Measurements from ENCODE around the gene FAM53B.
"Not testable (repeated sequence)": the region's sequence is repeated elsewhere in the genome, so short reads cannot be mapped to it uniquely, and the experiment has no call there.

Gene FAM53B

GRCh38 chr10:124754227-124754626, 10.0 kb upstream of the FAM53B start:
- H3K9me3 ChIP-seq (ENCODE audit: control insufficient read depth, insufficient read depth, low read depth, low read length), result no peaks in the 10 kb centered on the region
- no peak overlapping the region for H3K4me3 ChIP-seq (ENCODE audit: low read depth, low read length)
- no peak overlapping the region for H3K9ac ChIP-seq (ENCODE audit: low read length)
- peaks cover 49% of the 10 kb centered on the region for H3K36me3 ChIP-seq (ENCODE audit: control insufficient read depth, insufficient read depth, low read length)
- no peaks in the 10 kb centered on the region for H3K27me3 ChIP-seq (ENCODE audit: control insufficient read depth, insufficient read depth, low read length)
- H3K4me1 ChIP-seq (ENCODE audit: control insufficient read depth, insufficient read depth, low read length), result peaks cover 15% of the 10 kb centered on the region
- H3K27ac ChIP-seq (ENCODE audit: low read depth, low read length), result no peak overlapping the region

GRCh38 chr10:124748953-124749645, 4.9 kb upstream of the FAM53B start:
- no peaks in the 10 kb centered on the region for H3K27me3 ChIP-seq (ENCODE audit: control insufficient read depth, insufficient read depth, low read length)
- no peak overlapping the region for H3K27ac ChIP-seq (ENCODE audit: low read depth, low read length)
- peaks cover 29% of the 10 kb centered on the region for H3K36me3 ChIP-seq (ENCODE audit: control insufficient read depth, insufficient read depth, low read length)
- H3K9ac ChIP-seq (ENCODE audit: low read length), result no peak overlapping the region
- H3K9me3 ChIP-seq (ENCODE audit: control insufficient read depth, insufficient read depth, low read depth, low read length), result no peaks in the 10 kb centered on the region
- H3K4me1 ChIP-seq (ENCODE audit: control insufficient read depth, insufficient read depth, low read length), result peaks cover 10% of the 10 kb centered on the region
- no peak overlapping the region for H3K4me3 ChIP-seq (ENCODE audit: low read depth, low read length)

GRCh38 chr10:124748166-124748565, 4.0 kb upstream of the FAM53B start:
- Histone ChIP-seq H3K27ac (ENCODE audit: low read depth, low read length) (no peak overlapping the region), H3K4me1 (ENCODE audit: control insufficient read depth, insufficient read depth, low read length) (peaks cover 10% of the 10 kb centered on the region), H3K27me3 (ENCODE audit: control insufficient read depth, insufficient read depth, low read length) (no peaks in the 10 kb centered on the region), H3K9ac (ENCODE audit: low read length) (no peak overlapping the region), H3K9me3 (ENCODE audit: control insufficient read depth, insufficient read depth, low read depth, low read length) (no peaks in the 10 kb centered on the region), H3K36me3 (ENCODE audit: control insufficient read depth, insufficient read depth, low read length) (peaks cover 24% of the 10 kb centered on the region), H3K4me3 (ENCODE audit: low read depth, low read length) (no peak overlapping the region)

GRCh38 chr10:124747745-124748144, 3.6 kb upstream of the FAM53B start:
- H3K27ac ChIP-seq (ENCODE audit: low read depth, low read length), result no peak overlapping the region

GRCh38 chr10:124746992-124747391, 2.8 kb upstream of the FAM53B start:
- H3K9ac ChIP-seq (ENCODE audit: low read length), result no peak overlapping the region

More at GRCh38 chr10:124747745-124748144, 3.6 kb upstream of the FAM53B start:
- Histone ChIP-seq H3K4me1 (ENCODE audit: control insufficient read depth, insufficient read depth, low read length) (peaks cover 10% of the 10 kb centered on the region), H3K9me3 (ENCODE audit: control insufficient read depth, insufficient read depth, low read depth, low read length) (no peaks in the 10 kb centered on the region), H3K9ac (ENCODE audit: low read length) (no peak overlapping the region), H3K27me3 (ENCODE audit: control insufficient read depth, insufficient read depth, low read length) (peaks cover under 1% of the 10 kb centered on the region; the same call in 1 of the 2 replicates), H3K4me3 (ENCODE audit: low read depth, low read length) (no peak overlapping the region), H3K36me3 (ENCODE audit: control insufficient read depth, insufficient read depth, low read length) (peaks cover 23% of the 10 kb centered on the region)

GRCh38 chr10:124746447-124746846, 2.3 kb upstream of the FAM53B start:
- not testable (repeated sequence) for H3K27me3 ChIP-seq (ENCODE audit: control insufficient read depth, insufficient read depth, low read length); H3K27ac ChIP-seq (ENCODE audit: low read depth, low read length); H3K4me3 ChIP-seq (ENCODE audit: low read depth, low read length); H3K9ac ChIP-seq (ENCODE audit: low read length); H3K9me3 ChIP-seq (ENCODE audit: control insufficient read depth, insufficient read depth, low read depth, low read length)
- Histone ChIP-seq H3K36me3 (ENCODE audit: control insufficient read depth, insufficient read depth, low read length) (peaks cover 15% of the 10 kb centered on the region), H3K4me1 (ENCODE audit: control insufficient read depth, insufficient read depth, low read length) (peaks cover 23% of the 10 kb centered on the region)

More at GRCh38 chr10:124746992-124747391, 2.8 kb upstream of the FAM53B start:
- Histone ChIP-seq H3K4me3 (ENCODE audit: low read depth, low read length) (no peak overlapping the region), H3K9me3 (ENCODE audit: control insufficient read depth, insufficient read depth, low read depth, low read length) (no peaks in the 10 kb centered on the region), H3K27ac (ENCODE audit: low read depth, low read length) (no peak overlapping the region), H3K4me1 (ENCODE audit: control insufficient read depth, insufficient read depth, low read length) (peaks cover 17% of the 10 kb centered on the region), H3K36me3 (ENCODE audit: control insufficient read depth, insufficient read depth, low read length) (peaks cover 21% of the 10 kb centered on the region), H3K27me3 (ENCODE audit: control insufficient read depth, insufficient read depth, low read length) (peaks cover 8% of the 10 kb centered on the region; the same call in 1 of the 2 replicates)

- Histone ChIP-seq H3K36me3 (ENCODE audit: control insufficient read depth, insufficient read depth, low read length) (peaks cover 14% of the 10 kb centered on the region), H3K4me1 (ENCODE audit: control insufficient read depth, insufficient read depth, low read length) (peaks cover 29% of the 10 kb centered on the region), H3K27me3 (ENCODE audit: control insufficient read depth, insufficient read depth, low read length) (peaks cover 9% of the 10 kb centered on the region; the same call in 1 of the 2 replicates), H3K27ac (ENCODE audit: low read depth, low read length) (no peak overlapping the region), H3K4me3 (ENCODE audit: low read depth, low read length) (no peak overlapping the region), H3K9ac (ENCODE audit: low read length) (no peak overlapping the region), H3K9me3 (ENCODE audit: control insufficient read depth, insufficient read depth, low read depth, low read length) (no peaks in the 10 kb centered on the region)
Observed at GRCh38 chr10:124745673-124746072, 1.5 kb upstream of the FAM53B start.

GRCh38 chr10:124745252-124745651, 1.1 kb upstream of the FAM53B start:
- Histone ChIP-seq H3K27me3 (ENCODE audit: control insufficient read depth, insufficient read depth, low read length) (peaks cover 9% of the 10 kb centered on the region; the same call in 1 of the 2 replicates), H3K27ac (ENCODE audit: low read depth, low read length) (no peak overlapping the region)

GRCh38 chr10:124743191-124744101, 732 bp downstream of the FAM53B start:
- Histone ChIP-seq H3K4me1 (ENCODE audit: control insufficient read depth, insufficient read depth, low read length) (peaks cover 52% of the 10 kb centered on the region), H3K9me3 (ENCODE audit: control insufficient read depth, insufficient read depth, low read depth, low read length) (no peaks in the 10 kb centered on the region), H3K36me3 (ENCODE audit: control insufficient read depth, insufficient read depth, low read length) (peaks cover 7% of the 10 kb centered on the region), H3K4me3 (ENCODE audit: low read depth, low read length) (peak overlapping the region; percentile 65), H3K27me3 (ENCODE audit: control insufficient read depth, insufficient read depth, low read length) (peaks cover 9% of the 10 kb centered on the region; the same call in 1 of the 2 replicates), H3K9ac (ENCODE audit: low read length) (peak overlapping the region; percentile 70), H3K27ac (ENCODE audit: low read depth, low read length) (peak overlapping the region; percentile 53; the same call in 1 of the 2 replicates)

More at GRCh38 chr10:124745252-124745651, 1.1 kb upstream of the FAM53B start:
- no peak overlapping the region for H3K9ac ChIP-seq (ENCODE audit: low read length)
- H3K4me1 ChIP-seq (ENCODE audit: control insufficient read depth, insufficient read depth, low read length), result peaks cover 34% of the 10 kb centered on the region
- H3K36me3 ChIP-seq (ENCODE audit: control insufficient read depth, insufficient read depth, low read length), result peaks cover 9% of the 10 kb centered on the region
- no peak overlapping the region; the same call in 1 of the 2 replicates for H3K4me3 ChIP-seq (ENCODE audit: low read depth, low read length)
- H3K9me3 ChIP-seq (ENCODE audit: control insufficient read depth, insufficient read depth, low read depth, low read length), result no peaks in the 10 kb centered on the region

- H3K9me3 ChIP-seq (ENCODE audit: control insufficient read depth, insufficient read depth, low read depth, low read length), result no peaks in the 10 kb centered on the region
- peak overlapping the region; percentile 70 for H3K9ac ChIP-seq (ENCODE audit: low read length)
- H3K4me3 ChIP-seq (ENCODE audit: low read depth, low read length), result peak overlapping the region; percentile 65
- peaks cover 60% of the 10 kb centered on the region for H3K4me1 ChIP-seq (ENCODE audit: control insufficient read depth, insufficient read depth, low read length)
- H3K27me3 ChIP-seq (ENCODE audit: control insufficient read depth, insufficient read depth, low read length), result peaks cover 9% of the 10 kb centered on the region; the same call in 1 of the 2 replicates
- H3K27ac ChIP-seq (ENCODE audit: low read depth, low read length), result no peak overlapping the region
- H3K36me3 ChIP-seq (ENCODE audit: control insufficient read depth, insufficient read depth, low read length), result no peaks in the 10 kb centered on the region
Observed at GRCh38 chr10:124742413-124743190, 1.6 kb downstream of the FAM53B start.

Measured in HUES6 (cell line).